Peyer's patch (tissue), 4 donors: ENCODE measurements around the gene ZNF418.

Source experiments
- CTCF ChIP-seq, 6 experiments: fragments of 450-650 bp in 4 of 6; fragments of 200-600 bp in 2 of 6; sonication (generic) in 1 of 6; IDR thresholded peaks; one replicate each; pipeline ENCODE4 v1.5.1; 2017 to 2019; ENCODE audit warnings: antibody characterized with exemption in 6 of 6, mild to moderate bottlenecking in 3 of 6, moderate library complexity in 1 of 6
- POLR2A ChIP-seq, 2 donors: fragments of 450-650 bp; IDR thresholded peaks; one replicate each; pipeline ENCODE4 v1.5.1; 2017; ENCODE audit warnings: antibody characterized with exemption in 2 of 2, mild to moderate bottlenecking in 2 of 2, moderate library complexity in 2 of 2

GRCh38 chr19:57888107-57888559 is 47.1 kb downstream of the ZNF418 start:
- TF ChIP-seq CTCF (IDR thresholded peaks at IDR 0.05) (no peak), POLR2A (IDR thresholded peaks at IDR 0.05) (no peak)
